Testis (tissue), 5 donors: Measurements from ENCODE around the gene NUP85. TPM values are rescaled to one million over a fixed set of nuclear protein-coding genes. Genes with fewer than 3 reads are reported as not detected.
A peak's percentile ranks its signal among the peaks of the same experiment; 100 is the strongest.
"Not testable (repeated sequence)": the region's sequence is repeated elsewhere in the genome, so short reads cannot be mapped to it uniquely, and the experiment has no call there.

ENCODE experiments used
- DNase-seq: peaks from one replicate; pipeline ENCODE4 v3.0.0-alpha.2; 2019
- H3K27ac ChIP-seq, 2 donors: fragments of 200-600 bp; sonication (generic); one replicate each; pipeline ENCODE4 v1.5.1; 2019
- H3K27me3 ChIP-seq: fragments of 200-600 bp; sonication (generic); one replicate; pipeline ENCODE4 v1.5.1; 2019
- H3K36me3 ChIP-seq: fragments of 200-600 bp; sonication (generic); one replicate; pipeline ENCODE4 v1.5.1; 2017; ENCODE audit warnings: low read depth; ENCODE audit errors: missing control alignments
- H3K4me1 ChIP-seq: fragments of 200-600 bp; sonication (generic); one replicate; pipeline ENCODE4 v1.5.1; 2019
- H3K4me3 ChIP-seq, 2 donors: fragments of 200-600 bp; sonication (generic); one replicate each; pipeline ENCODE4 v1.5.1; 2017 to 2019
- H3K9me3 ChIP-seq: fragments of 200-600 bp; sonication (generic); one replicate; pipeline ENCODE4 v1.5.1; 2017
- POLR2A ChIP-seq: fragments of 450-650 bp; IDR thresholded peaks from one replicate; pipeline ENCODE4 v1.6.1; 2017; ENCODE audit warnings: antibody characterized with exemption, mild to moderate bottlenecking, moderate library complexity
- WGBS, 2 donors: methylation state at CpG; one replicate each; pipeline ENCODE4 v1.1.5; 2018; 5-methylcytosine and 5-hydroxymethylcytosine counted together
- intact Hi-C: fragments of 100-400 bp; cut with DNase I; formaldehyde crosslinking; loops from one replicate; pipeline ENCODE4 v1.15.1; 2023; ENCODE audit warnings: low total_unique reads
- long read RNA-seq, 2 donors: transcript quantifications; one replicate each; lab custom pipeline, GENCODE V29; 2026
- polyA plus RNA-seq: library from polyadenylated mRNA; stranded (reverse); fragments of 350-450 nt; fragmentation: Illumina TruSeq; extraction: RNeasy Lipid Tissue Mini Kit (QIAGEN cat#74804); gene quantifications from one replicate; pipeline ENCODE4 v1.2.3, GENCODE V29; 2014; ENCODE audit warnings: low read depth, low replicate concordance; ENCODE audit not compliant: insufficient read depth
- total RNA-seq, 2 donors: library from RNA; depleted of rRNA; stranded (reverse); fragments of >200 nt; gene quantifications; one replicate each; pipeline ENCODE4 v1.2.3, GENCODE V29; 2016
- TF ChIP-seq, protein P1 (sequence below), 3 experiments: fragments of 450-650 bp in 2 of 3; fragments of 200-600 bp in 1 of 3; sonication (generic) in 1 of 3; IDR thresholded peaks; one replicate each; pipeline ENCODE4 v1.5.1; 2016 to 2019; ENCODE audit warnings: antibody characterized with exemption in 3 of 3, mild to moderate bottlenecking in 2 of 3, moderate library complexity in 1 of 3

NUP85 gene
- total RNA-seq (10 to 100 TPM; 57.8 to 76.1 TPM), polyA plus RNA-seq (52.6 TPM)
- long read RNA-seq, donor 1, transcript NUP85-201 (19 exons, 2,121 nt): major isoform, 13 of 42 reads
- long read RNA-seq, donor 1, partial matches to known transcripts: 24 of 42 reads
- long read RNA-seq, donor 1, other reads (novel, unspliced or antisense): 0 of 42 reads
- long read RNA-seq, donor 2, transcript NUP85-201 (19 exons, 2,121 nt): major isoform, 5 of 16 reads
- long read RNA-seq, donor 2, partial matches to known transcripts: 9 of 16 reads
- long read RNA-seq, donor 2, other reads (novel, unspliced or antisense): 0 of 16 reads

DNA sequence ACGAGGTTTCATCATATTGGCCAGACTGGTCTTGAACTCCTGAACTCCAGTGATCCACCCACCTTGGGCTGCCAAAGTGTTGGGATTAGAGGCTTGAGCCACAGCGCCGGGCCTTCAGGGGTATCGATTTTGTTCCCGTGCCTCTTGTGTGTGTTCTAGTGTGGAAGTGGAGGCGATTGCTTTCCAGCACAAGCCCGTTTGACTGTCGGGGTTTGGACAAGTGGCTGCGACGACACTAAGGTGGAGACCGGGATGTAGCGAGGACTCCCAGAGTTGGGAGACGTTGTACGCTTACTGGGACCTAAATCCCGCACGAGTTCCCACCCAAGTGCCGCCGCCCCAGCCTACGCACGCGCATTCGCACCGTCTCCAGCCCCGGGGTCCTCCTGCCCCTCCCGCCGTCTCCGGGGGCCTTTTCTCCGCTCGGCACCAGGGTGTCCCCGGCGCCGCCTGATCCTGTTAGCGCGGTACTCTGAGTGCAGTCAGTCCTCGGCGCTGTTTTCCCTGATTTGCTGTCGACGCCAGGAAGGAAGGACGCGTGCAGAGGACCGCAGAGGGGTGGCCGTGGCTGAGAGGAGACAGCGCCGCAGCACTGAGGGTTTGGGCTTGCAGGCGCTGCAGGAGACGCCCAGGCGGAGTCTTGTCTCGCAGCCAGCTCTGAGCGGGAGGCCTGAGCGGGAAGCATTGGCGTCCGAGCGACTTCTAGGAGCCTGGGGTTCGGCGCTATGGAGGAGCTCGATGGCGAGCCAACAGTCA is at the start of gene NUP85:
TSS of gene NUP85 (plus strand) at position 643 of the 756 bp plus-strand sequence. CDS start at position 726, 83 bp downstream.
- H3K27me3 ChIP-seq: no peaks in the 10 kb centered on the region
- peak; percentile 93 for DNase-seq
- TF ChIP-seq, protein P1, sequence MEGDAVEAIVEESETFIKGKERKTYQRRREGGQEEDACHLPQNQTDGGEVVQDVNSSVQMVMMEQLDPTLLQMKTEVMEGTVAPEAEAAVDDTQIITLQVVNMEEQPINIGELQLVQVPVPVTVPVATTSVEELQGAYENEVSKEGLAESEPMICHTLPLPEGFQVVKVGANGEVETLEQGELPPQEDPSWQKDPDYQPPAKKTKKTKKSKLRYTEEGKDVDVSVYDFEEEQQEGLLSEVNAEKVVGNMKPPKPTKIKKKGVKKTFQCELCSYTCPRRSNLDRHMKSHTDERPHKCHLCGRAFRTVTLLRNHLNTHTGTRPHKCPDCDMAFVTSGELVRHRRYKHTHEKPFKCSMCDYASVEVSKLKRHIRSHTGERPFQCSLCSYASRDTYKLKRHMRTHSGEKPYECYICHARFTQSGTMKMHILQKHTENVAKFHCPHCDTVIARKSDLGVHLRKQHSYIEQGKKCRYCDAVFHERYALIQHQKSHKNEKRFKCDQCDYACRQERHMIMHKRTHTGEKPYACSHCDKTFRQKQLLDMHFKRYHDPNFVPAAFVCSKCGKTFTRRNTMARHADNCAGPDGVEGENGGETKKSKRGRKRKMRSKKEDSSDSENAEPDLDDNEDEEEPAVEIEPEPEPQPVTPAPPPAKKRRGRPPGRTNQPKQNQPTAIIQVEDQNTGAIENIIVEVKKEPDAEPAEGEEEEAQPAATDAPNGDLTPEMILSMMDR (IDR thresholded peaks at IDR 0.05): peak in 1 of 3 experiments; percentile 28
- no peak for TF ChIP-seq POLR2A
- WGBS, 2 donors: 0 to 3% methylated on average over 17 to 57 of the region's 57 CpGs
- peak within 1 kb of the TSS; percentile 81 to 92 for H3K4me3 ChIP-seq
- peak within 1 kb of the TSS; percentile 92 to 97 for H3K27ac ChIP-seq
- peaks cover 11% of the 10 kb centered on the region for H3K4me1 ChIP-seq
- intact Hi-C loops: loop anchor here (10.0 kb wide), 1 partner anchor 90 kb away; no protein-coding TSS in a partner anchor
- no peaks in the 10 kb centered on the region for H3K9me3 ChIP-seq
- H3K36me3 ChIP-seq: no peaks in the 10 kb centered on the region

DNA sequence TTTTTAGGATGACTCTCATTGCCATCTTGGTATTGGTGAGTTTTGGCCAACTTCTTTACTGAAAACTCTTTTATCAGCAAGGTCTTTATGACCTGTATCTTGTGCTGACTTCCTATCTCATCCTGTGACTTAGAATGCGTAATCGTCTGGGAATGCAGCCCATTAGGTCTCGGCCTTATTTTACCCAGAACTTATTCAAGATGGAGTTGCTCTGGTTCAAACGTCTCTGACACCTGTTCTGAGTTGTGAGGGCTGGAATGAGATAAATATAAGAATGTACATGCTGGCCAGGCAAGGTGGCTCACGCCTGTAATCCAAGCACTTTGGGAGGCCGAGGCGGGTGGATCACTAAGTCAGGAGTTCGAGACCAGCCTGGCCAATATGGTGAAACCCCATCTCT is 47.0 kb upstream of the NUP85 start:
- H3K36me3 ChIP-seq, H3K27me3 ChIP-seq, H3K4me1 ChIP-seq, intact Hi-C loops, H3K4me3 ChIP-seq, H3K27ac ChIP-seq, H3K9me3 ChIP-seq, DNase-seq: not testable (repeated sequence)
- 87 to 88% methylated on average over 8 of the region's 8 CpGs for WGBS, 2 donors

DNA sequence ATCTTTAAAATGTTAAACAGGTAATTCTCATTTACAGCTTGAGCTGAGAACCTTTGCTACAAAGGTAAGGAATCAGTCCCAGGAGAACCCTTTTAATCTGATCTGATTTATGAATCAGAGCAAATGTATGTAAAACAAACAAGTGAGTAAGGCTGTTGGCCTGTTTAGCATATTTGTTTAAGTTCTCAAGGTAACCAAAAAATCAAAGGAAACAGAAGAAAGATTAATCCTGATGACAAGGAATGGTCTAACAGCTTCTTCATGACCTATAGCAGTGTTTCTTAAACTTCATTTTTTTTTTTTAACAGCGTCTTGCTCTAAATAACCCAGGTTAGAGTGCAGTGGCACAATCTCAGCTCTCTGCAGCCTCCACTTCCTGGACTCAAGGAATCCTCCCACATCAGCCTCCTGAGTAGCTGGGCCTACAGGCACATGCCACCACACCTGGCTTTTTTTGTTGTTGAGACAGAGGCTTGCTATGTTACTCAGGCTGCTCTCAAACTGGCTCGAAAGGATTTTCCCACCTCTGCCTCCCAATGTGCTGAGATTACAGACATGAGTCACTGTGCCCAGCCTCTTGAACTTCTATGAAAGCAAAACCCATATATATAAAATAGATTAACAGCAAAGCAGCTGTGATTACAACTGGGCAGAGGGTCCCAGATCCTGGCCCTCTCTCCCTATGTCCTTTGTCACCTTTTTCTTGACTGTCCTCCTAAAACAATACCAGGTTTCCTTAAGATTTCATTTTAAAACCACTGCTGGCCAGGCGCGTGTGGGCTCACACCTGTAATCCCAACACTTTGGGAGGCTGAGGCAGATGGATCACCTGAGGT is 46.1 kb upstream of the NUP85 start:
- H3K27ac ChIP-seq: no peak overlapping the region
- no peaks in the 10 kb centered on the region for H3K36me3 ChIP-seq
- WGBS, 2 donors: 91 to 95% methylated on average over 4 of the region's 4 CpGs
- H3K9me3 ChIP-seq: no peaks in the 10 kb centered on the region
- DNase-seq: no peak
- H3K4me1 ChIP-seq: no peaks in the 10 kb centered on the region
- intact Hi-C loops: no loop called here
- H3K27me3 ChIP-seq: no peaks in the 10 kb centered on the region
- TF ChIP-seq POLR2A: no peak
- TF ChIP-seq, protein P1 (IDR thresholded peaks at IDR 0.05): no peak
- no peak overlapping the region for H3K4me3 ChIP-seq

GRCh38 chr17:75160211-75160610 is 45.3 kb upstream of the NUP85 start:
- Histone ChIP-seq H3K4me3 (no peak overlapping the region), H3K9me3 (no peaks in the 10 kb centered on the region), H3K36me3 (no peaks in the 10 kb centered on the region), H3K27me3 (no peaks in the 10 kb centered on the region), H3K4me1 (no peaks in the 10 kb centered on the region), H3K27ac (no peak overlapping the region)
- intact Hi-C loops: no loop called here
- TF ChIP-seq POLR2A: no peak
- TF ChIP-seq, protein P1 (IDR thresholded peaks at IDR 0.05): no peak
- 84 to 91% methylated on average over 5 of the region's 5 CpGs for WGBS, 2 donors
- DNase-seq: no peak

DNA sequence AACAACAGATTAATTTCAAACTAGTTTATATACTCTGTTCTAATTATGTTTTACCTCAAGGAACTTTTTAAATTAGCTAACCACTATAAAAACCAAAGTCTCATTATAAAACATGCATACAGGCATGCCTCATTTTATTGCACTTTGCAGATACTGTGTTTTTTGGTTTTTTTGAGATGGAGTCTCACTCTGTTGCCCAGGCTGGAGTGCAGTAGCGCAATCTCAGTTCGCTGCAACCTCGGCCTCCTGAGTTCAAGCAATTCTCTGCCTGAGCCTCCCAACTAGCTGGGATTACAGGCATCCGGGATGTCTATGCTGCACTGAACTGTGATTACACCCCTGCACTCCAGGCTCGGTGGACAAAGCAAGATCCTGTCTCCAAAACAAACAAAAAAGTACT is 42.4 kb upstream of the NUP85 start:
- intact Hi-C loops: no loop called here
- no peak overlapping the region for H3K4me3 ChIP-seq
- DNase-seq: no peak
- no peaks in the 10 kb centered on the region for H3K4me1 ChIP-seq
- no peaks in the 10 kb centered on the region for H3K9me3 ChIP-seq
- H3K27me3 ChIP-seq: no peaks in the 10 kb centered on the region
- WGBS, 2 donors: 86 to 90% methylated on average over 5 of the region's 5 CpGs
- no peak for TF ChIP-seq POLR2A
- TF ChIP-seq, protein P1 (IDR thresholded peaks at IDR 0.05): no peak
- H3K27ac ChIP-seq: no peak overlapping the region
- no peaks in the 10 kb centered on the region for H3K36me3 ChIP-seq

DNA sequence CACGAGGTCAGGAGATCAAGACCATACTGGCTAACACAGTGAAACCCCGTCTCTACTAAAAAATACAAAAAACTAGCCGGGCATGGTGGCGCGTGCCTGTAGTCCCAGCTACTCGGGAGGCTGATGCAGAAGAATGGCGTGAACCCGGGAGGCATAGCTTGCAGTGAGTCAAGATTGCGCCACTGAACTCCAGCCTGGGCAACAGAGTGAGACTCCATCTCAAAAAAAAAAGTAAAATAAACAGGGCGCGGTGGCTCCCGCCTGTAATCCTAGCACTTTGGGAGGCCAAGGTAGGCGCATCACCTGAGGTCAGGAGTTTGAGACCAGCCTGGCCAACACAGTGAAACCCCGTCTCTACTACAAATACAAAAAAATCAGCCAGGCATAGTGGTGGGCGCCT is 40.9 kb upstream of the NUP85 start:
- H3K27me3 ChIP-seq, DNase-seq, H3K4me1 ChIP-seq, H3K4me3 ChIP-seq, H3K27ac ChIP-seq, H3K9me3 ChIP-seq, H3K36me3 ChIP-seq, intact Hi-C loops: not testable (repeated sequence)
- 93% methylated on average over 15 of the region's 15 CpGs for WGBS, 2 donors
